NCI-H2196 treated with DMSO at 0.1 percent for 48 hours (cell line): ENCODE results near the gene RICTOR.
A peak's percentile ranks its signal among the peaks of the same experiment; 100 is the strongest.

Experiments
- DNase-seq: peaks from one replicate; lab custom pipeline; 2025; ENCODE audit not compliant: unreplicated experiment; lab: John Stamatoyannopoulos, UW

RICTOR gene

GRCh38 chr5:38938973-38939372 lies 135.2 kb downstream of the RICTOR start:
- DNase-seq = no peak

GRCh38 chr5:38938424-38938823 lies 135.8 kb downstream of the RICTOR start:
- no peak for DNase-seq

- no peak for DNase-seq
Observed at GRCh38 chr5:38936269-38936668, 137.9 kb downstream of the RICTOR start.

GRCh38 chr5:38935437-38935836 lies 138.8 kb downstream of the RICTOR start:
- DNase-seq = no peak

- no peak for DNase-seq
Observed at GRCh38 chr5:38932854-38933408, 141.3 kb downstream of the RICTOR start.

GRCh38 chr5:38931731-38932130 lies 142.5 kb downstream of the RICTOR start:
- DNase-seq = no peak

- DNase-seq = no peak
Observed at GRCh38 chr5:38929838-38930237, 144.4 kb downstream of the RICTOR start.

- DNase-seq = no peak
Observed at GRCh38 chr5:38927470-38927869, 146.7 kb downstream of the RICTOR start.

- DNase-seq = no peak
Observed at GRCh38 chr5:38926121-38926520, 148.1 kb downstream of the RICTOR start.

- no peak for DNase-seq
Observed at GRCh38 chr5:38925154-38925925, 148.9 kb downstream of the RICTOR start.

- DNase-seq = no peak
Observed at GRCh38 chr5:38923661-38924451, 150.3 kb downstream of the RICTOR start.

- DNase-seq = peak; percentile 36
Observed at GRCh38 chr5:38922199-38922598, 152.0 kb downstream of the RICTOR start.

- DNase-seq = no peak
Observed at GRCh38 chr5:38921174-38921573, 153.0 kb downstream of the RICTOR start.

GRCh38 chr5:38916802-38917201 lies 157.4 kb downstream of the RICTOR start:
- no peak for DNase-seq

- no peak for DNase-seq
Observed at GRCh38 chr5:38913714-38914113, 160.5 kb downstream of the RICTOR start.

GRCh38 chr5:38911933-38912332 lies 162.3 kb downstream of the RICTOR start:
- DNase-seq = no peak

- no peak for DNase-seq
Observed at GRCh38 chr5:38906503-38906902, 167.7 kb downstream of the RICTOR start.

- no peak for DNase-seq
Observed at GRCh38 chr5:38905516-38905915, 168.7 kb downstream of the RICTOR start.

- DNase-seq = no peak
Observed at GRCh38 chr5:38899936-38900335, 174.3 kb downstream of the RICTOR start.

- DNase-seq = no peak
Observed at GRCh38 chr5:38896760-38897159, 177.4 kb downstream of the RICTOR start.

- no peak for DNase-seq
Observed at GRCh38 chr5:38892363-38892762, 181.8 kb downstream of the RICTOR start.

GRCh38 chr5:38891563-38891962 lies 182.6 kb downstream of the RICTOR start:
- no peak for DNase-seq
